Keratinocyte (primary cell): ENCODE measurements around the gene MPP1. TPM values are rescaled to one million over a fixed set of nuclear protein-coding genes. Genes with fewer than 3 reads are reported as not detected.

Experiments
- DNase-seq: peaks from one replicate; pipeline ENCODE4 v3.0.0-alpha.2; 2011; ENCODE audit warnings: low read depth, missing footprints, low spot score
- FAIRE-seq: peaks from 2 replicates; lab custom pipeline; 2011; peaks lifted over from hg19 to GRCh38; lab: Jason Lieb, UNC
- H2AFZ ChIP-seq: 2 replicates; pipeline ENCODE4 v1.6.0; 2012; ENCODE audit warnings: low read length, control low read depth, inconsistent platforms; ENCODE audit not compliant: control insufficient read depth
- H3K27ac ChIP-seq: 2 replicates; pipeline ENCODE4 v1.5.1; 2011; ENCODE audit warnings: low read length; ENCODE audit not compliant: control insufficient read depth, insufficient read depth
- H3K27me3 ChIP-seq: 3 replicates; pipeline ENCODE4 v1.6.0; 2011; ENCODE audit warnings: low read length; ENCODE audit not compliant: control insufficient read depth, insufficient read depth; ENCODE audit errors: extremely low read depth
- H3K36me3 ChIP-seq, 2 experiments: 2 replicates in 1 of 2; 3 replicates in 1 of 2; pipeline ENCODE4 v1.5.1; 2011; ENCODE audit warnings: low read length in 2 of 2, mild to moderate bottlenecking in 1 of 2; ENCODE audit not compliant: control insufficient read depth in 2 of 2, insufficient read depth in 2 of 2; ENCODE audit errors: extremely low read depth in 1 of 2
- H3K4me1 ChIP-seq: 3 replicates; pipeline ENCODE4 v1.5.1; 2011; ENCODE audit warnings: low read length; ENCODE audit not compliant: control insufficient read depth, insufficient read depth; ENCODE audit errors: extremely low read depth
- H3K4me2 ChIP-seq: 3 replicates; pipeline ENCODE4 v1.6.0; 2011; ENCODE audit warnings: low read depth, low read length; ENCODE audit not compliant: control insufficient read depth, insufficient read depth; ENCODE audit errors: extremely low read depth
- H3K4me3 ChIP-seq, 3 experiments: fragments of 200-600 bp in 1 of 3; sonication (generic) in 1 of 3; 2 replicates in 2 of 3; 3 replicates in 1 of 3; pipeline ENCODE4 v1.5.1; 2011 to 2016; ENCODE audit warnings: low read length in 3 of 3, mild to moderate bottlenecking in 3 of 3, control low read depth in 2 of 3, inconsistent platforms in 1 of 3, low read depth in 1 of 3, mixed read lengths in 1 of 3, mixed run types in 1 of 3, moderate library complexity in 1 of 3; ENCODE audit not compliant: control insufficient read depth in 2 of 3, insufficient read depth in 2 of 3; ENCODE audit errors: extremely low read depth in 1 of 3
- H3K79me2 ChIP-seq: 2 replicates; pipeline ENCODE4 v1.6.0; 2012; ENCODE audit warnings: low read length; ENCODE audit not compliant: control insufficient read depth, insufficient read depth
- H3K9ac ChIP-seq: 3 replicates; pipeline ENCODE4 v1.6.0; 2011; ENCODE audit warnings: low read length; ENCODE audit not compliant: control insufficient read depth, insufficient read depth; ENCODE audit errors: extremely low read depth
- H3K9me1 ChIP-seq: 3 replicates; pipeline ENCODE4 v1.6.0; 2011; ENCODE audit warnings: low read length; ENCODE audit not compliant: control insufficient read depth, insufficient read depth; ENCODE audit errors: extremely low read depth
- H3K9me3 ChIP-seq: 2 replicates; pipeline ENCODE4 v1.5.1; 2012; ENCODE audit warnings: low read depth, low read length; ENCODE audit not compliant: control insufficient read depth
- H4K20me1 ChIP-seq: 3 replicates; pipeline ENCODE4 v1.6.0; 2011; ENCODE audit warnings: low read length; ENCODE audit not compliant: control insufficient read depth, insufficient read depth; ENCODE audit errors: extremely low read depth
- EZH2 ChIP-seq: IDR thresholded peaks from one replicate; pipeline ENCODE4 v1.6.1; 2012; ENCODE audit warnings: inconsistent platforms, mild to moderate bottlenecking, low read length, moderate library complexity
- dilution Hi-C: fragments of 300-500 bp; cut with MboI; formaldehyde crosslinking; loops from one replicate; pipeline ENCODE4 v1.7.0; 2020; ENCODE audit warnings: low sequenced_read_pairs; ENCODE audit not compliant: extremely low pct_ligation_motif_present
- polyA plus RNA-seq, 5 experiments: library from polyadenylated mRNA; depleted of rRNA in 3 of 5; stranded (reverse) in 3 of 5; stranded (forward) in 1 of 5; unstranded in 1 of 5; fragments of >200 nt; gene quantifications; 1 replicate in 1 of 5; 2 replicates in 3 of 5; 3 replicates in 1 of 5; pipeline versions ENCODE4 v1.2.1 to v1.2.3, GENCODE V29; 2011 to 2012; ENCODE audit warnings: missing spikeins in 2 of 5, low read depth in 1 of 5, low replicate concordance in 1 of 5
- TF ChIP-seq, protein P1 (sequence below), 3 experiments: IDR thresholded peaks in 1 of 3; conservative IDR thresholded peaks in 1 of 3; optimal IDR thresholded peaks in 1 of 3; 2 replicates in 2 of 3; 3 replicates in 1 of 3; pipeline versions ENCODE3 to v1.5.1; 2011; ENCODE audit warnings: low read length in 3 of 3, mild to moderate bottlenecking in 3 of 3, moderate library complexity in 2 of 3, control low read depth in 1 of 3, inconsistent platforms in 1 of 3; ENCODE audit not compliant: insufficient read depth in 2 of 3; ENCODE audit errors: extremely low read depth in 1 of 3

The MPP1 gene
- polyA plus RNA-seq, 1 donor (not counting 4 experiments of a cell fraction or from before 2014, with no cell fraction given), result 4.9 TPM

GRCh38 chrX:154793084-154793795 lies 12.0 kb downstream of the MPP1 start:
- no peaks in the 10 kb centered on the region for H3K79me2 ChIP-seq
- no peaks in the 10 kb centered on the region for H3K4me1 ChIP-seq
- H3K27me3 ChIP-seq, result no peaks in the 10 kb centered on the region
- no peaks in the 10 kb centered on the region for H4K20me1 ChIP-seq
- FAIRE-seq, result no peak
- no peaks in the 10 kb centered on the region for H3K9me1 ChIP-seq
- H2AFZ ChIP-seq, result no peak overlapping the region
- H3K9me3 ChIP-seq, result no peaks in the 10 kb centered on the region
- H3K9ac ChIP-seq, result no peak overlapping the region
- no peak overlapping the region for H3K4me3 ChIP-seq
- TF ChIP-seq, protein P1, sequence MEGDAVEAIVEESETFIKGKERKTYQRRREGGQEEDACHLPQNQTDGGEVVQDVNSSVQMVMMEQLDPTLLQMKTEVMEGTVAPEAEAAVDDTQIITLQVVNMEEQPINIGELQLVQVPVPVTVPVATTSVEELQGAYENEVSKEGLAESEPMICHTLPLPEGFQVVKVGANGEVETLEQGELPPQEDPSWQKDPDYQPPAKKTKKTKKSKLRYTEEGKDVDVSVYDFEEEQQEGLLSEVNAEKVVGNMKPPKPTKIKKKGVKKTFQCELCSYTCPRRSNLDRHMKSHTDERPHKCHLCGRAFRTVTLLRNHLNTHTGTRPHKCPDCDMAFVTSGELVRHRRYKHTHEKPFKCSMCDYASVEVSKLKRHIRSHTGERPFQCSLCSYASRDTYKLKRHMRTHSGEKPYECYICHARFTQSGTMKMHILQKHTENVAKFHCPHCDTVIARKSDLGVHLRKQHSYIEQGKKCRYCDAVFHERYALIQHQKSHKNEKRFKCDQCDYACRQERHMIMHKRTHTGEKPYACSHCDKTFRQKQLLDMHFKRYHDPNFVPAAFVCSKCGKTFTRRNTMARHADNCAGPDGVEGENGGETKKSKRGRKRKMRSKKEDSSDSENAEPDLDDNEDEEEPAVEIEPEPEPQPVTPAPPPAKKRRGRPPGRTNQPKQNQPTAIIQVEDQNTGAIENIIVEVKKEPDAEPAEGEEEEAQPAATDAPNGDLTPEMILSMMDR (optimal IDR thresholded peaks at IDR 0.05 in 1 of 3, IDR thresholded peaks at IDR 0.05 in 1 of 3, conservative IDR thresholded peaks at IDR 0.05 in 1 of 3; ENCODE audit: extremely low read depth in 1 of 3, insufficient read depth in 2 of 3, low read length in 3 of 3), result no peak
- H3K27ac ChIP-seq, result no peak overlapping the region
- no peak for DNase-seq
- H3K4me2 ChIP-seq, result no peak overlapping the region
- no peaks in the 10 kb centered on the region for H3K36me3 ChIP-seq
- dilution Hi-C loops, result no loop called here

- H3K4me3 ChIP-seq, result no peak overlapping the region
- no peak for TF ChIP-seq EZH2
- TF ChIP-seq, protein P1 (optimal IDR thresholded peaks at IDR 0.05 in 1 of 3, IDR thresholded peaks at IDR 0.05 in 1 of 3, conservative IDR thresholded peaks at IDR 0.05 in 1 of 3; ENCODE audit: extremely low read depth in 1 of 3, insufficient read depth in 2 of 3, low read length in 3 of 3), result no peak
- no peak overlapping the region for H3K27ac ChIP-seq
- H3K9ac ChIP-seq, result no peak overlapping the region
- H3K36me3 ChIP-seq, result no peaks in the 10 kb centered on the region
- H4K20me1 ChIP-seq, result no peaks in the 10 kb centered on the region
- no peaks in the 10 kb centered on the region for H3K27me3 ChIP-seq
- no peak overlapping the region for H2AFZ ChIP-seq
- H3K9me3 ChIP-seq, result no peaks in the 10 kb centered on the region
- no peak overlapping the region for H3K4me2 ChIP-seq
- no peaks in the 10 kb centered on the region for H3K4me1 ChIP-seq
- H3K79me2 ChIP-seq, result no peaks in the 10 kb centered on the region
- dilution Hi-C loops, result no loop called here
- FAIRE-seq (no peak), DNase-seq (no peak)
- H3K9me1 ChIP-seq, result no peaks in the 10 kb centered on the region
Observed at GRCh38 chrX:154791939-154792338, 13.3 kb downstream of the MPP1 start.
